VCaP (cell line): Measurements from ENCODE around the gene CCDC82.
A peak's percentile ranks its signal among the peaks of the same experiment; 100 is the strongest.

Experiments
- H3K27ac ChIP-seq: fragments of 450-650 bp; 2 replicates; pipeline ENCODE4 v1.5.1; 2017
- CTCF ChIP-seq: fragments of 450-650 bp; conservative IDR thresholded peaks from 2 replicates; pipeline ENCODE4 v1.5.1; 2017; ENCODE audit warnings: mild to moderate bottlenecking, moderate library complexity

CCDC82 gene

GRCh38 chr11:96333191-96333719 is 56.5 kb downstream of the CCDC82 start:
- no peak for TF ChIP-seq CTCF
- no peak overlapping the region for H3K27ac ChIP-seq

- TF ChIP-seq CTCF = no peak
- no peak overlapping the region for H3K27ac ChIP-seq
These were observed 57.5 kb downstream of the CCDC82 start for GRCh38 chr11:96332126-96332771.

GRCh38 chr11:96331699-96332116 is 58.0 kb downstream of the CCDC82 start:
- no peak overlapping the region for H3K27ac ChIP-seq
- TF ChIP-seq CTCF = no peak

GRCh38 chr11:96330511-96330859 is 59.2 kb downstream of the CCDC82 start:
- no peak overlapping the region for H3K27ac ChIP-seq
- no peak for TF ChIP-seq CTCF

- peak overlapping the region; percentile 0; the same call in 1 of the 2 replicates for H3K27ac ChIP-seq
- TF ChIP-seq CTCF = no peak
These were observed 59.7 kb downstream of the CCDC82 start for GRCh38 chr11:96329855-96330510.

- H3K27ac ChIP-seq = peak overlapping the region; percentile 0; the same call in 1 of the 2 replicates
- no peak for TF ChIP-seq CTCF
These were observed 60.3 kb downstream of the CCDC82 start for GRCh38 chr11:96329419-96329818.

- TF ChIP-seq CTCF = no peak
- H3K27ac ChIP-seq = no peak overlapping the region
These were observed 61.2 kb downstream of the CCDC82 start for GRCh38 chr11:96328395-96329010.
